HG03558 (cell line): Measurements from ENCODE around the gene ARPC1A.
"Not testable (repeated sequence)": the region's sequence is repeated elsewhere in the genome, so short reads cannot be mapped to it uniquely, and the experiment has no call there.

Experiments
- ATAC-seq: cut with Tn5 transposase; IDR thresholded peaks from one replicate; pipeline ENCODE4 v1.9.1; 2021; ENCODE audit warnings: moderate number of reproducible peaks; ENCODE audit not compliant: unreplicated experiment; ENCODE audit errors: extremely low read depth

The ARPC1A gene

DNA sequence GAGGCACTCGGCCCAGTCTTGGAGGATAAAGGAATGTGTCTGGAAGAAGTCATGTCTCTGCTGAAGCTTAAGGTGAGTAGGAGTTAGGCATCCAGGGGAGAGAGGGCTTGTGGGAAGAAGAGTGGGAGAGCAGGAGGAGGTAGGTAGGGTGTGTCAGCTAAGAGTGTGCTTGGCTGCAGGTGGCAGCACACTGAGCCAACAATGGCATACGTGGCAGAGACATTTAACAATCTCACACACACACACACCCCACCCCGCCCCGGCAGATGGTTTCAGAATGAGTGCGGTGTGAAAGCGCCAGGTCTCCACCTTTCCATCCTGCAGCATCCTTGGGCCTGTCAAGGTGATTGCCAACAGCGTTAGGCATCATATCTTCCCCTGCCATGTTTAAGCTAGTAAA, 11.2 kb upstream of the ARPC1A start:
- no peak for ATAC-seq

DNA sequence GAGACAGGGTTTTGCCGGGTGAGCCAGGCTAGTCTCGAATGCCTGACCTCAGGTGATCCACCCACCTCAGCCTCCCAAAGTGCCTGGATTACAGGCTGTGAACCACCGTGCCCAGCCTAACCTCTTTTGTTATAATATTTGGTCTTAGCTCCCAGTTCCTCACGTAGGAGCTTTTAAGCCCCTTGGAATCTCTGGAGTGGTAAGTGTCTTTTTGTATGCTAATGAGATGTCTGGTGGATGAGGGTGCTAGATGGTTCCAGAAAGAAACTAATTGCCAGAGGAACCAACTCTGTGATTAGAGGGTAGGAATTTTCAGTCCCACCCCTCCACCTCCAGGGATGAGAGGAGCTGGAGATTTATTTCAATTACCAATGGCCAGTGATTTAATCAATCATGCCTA, 5.3 kb upstream of the ARPC1A start:
- ATAC-seq = no peak

DNA sequence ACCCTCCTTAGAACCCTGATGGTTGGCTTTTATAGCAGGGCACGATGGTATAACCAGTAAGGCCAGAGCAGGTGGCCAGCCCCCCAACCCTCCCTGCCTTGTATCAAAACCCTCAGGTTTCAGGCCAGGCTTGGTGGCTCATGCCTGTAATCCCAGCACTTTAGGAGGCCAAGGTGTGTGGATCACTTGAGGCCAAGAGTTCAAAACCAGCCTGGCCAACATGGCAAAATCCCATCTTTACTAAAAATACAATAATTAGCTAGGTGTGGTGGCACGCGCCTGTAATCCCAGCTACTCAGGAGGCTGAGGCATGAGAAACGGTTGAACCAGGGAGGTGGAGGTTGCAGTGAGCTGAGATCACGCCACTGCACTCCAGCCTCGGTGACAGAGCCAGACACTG, 3.0 kb upstream of the ARPC1A start:
- not testable (repeated sequence) for ATAC-seq

DNA sequence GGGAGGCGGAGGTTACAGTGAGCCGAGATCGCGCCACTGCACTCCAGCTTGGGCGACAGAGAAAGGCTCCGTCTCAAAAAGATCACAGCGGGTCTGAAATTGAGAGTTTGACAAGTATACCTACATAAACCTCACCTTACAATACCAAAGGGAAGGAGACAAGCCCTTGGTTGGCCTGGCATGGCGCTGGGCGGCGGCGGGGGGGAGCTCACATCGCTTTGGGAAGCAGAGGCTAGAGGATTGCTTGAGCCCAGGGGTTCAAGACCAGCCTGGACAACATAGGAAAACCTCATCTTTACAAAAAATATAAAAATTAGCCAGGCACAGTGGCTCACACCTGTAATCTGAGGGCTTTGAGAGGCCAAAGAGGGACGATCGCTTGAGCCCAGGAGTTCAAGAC, 1.1 kb upstream of the ARPC1A start:
- ATAC-seq = no peak

DNA sequence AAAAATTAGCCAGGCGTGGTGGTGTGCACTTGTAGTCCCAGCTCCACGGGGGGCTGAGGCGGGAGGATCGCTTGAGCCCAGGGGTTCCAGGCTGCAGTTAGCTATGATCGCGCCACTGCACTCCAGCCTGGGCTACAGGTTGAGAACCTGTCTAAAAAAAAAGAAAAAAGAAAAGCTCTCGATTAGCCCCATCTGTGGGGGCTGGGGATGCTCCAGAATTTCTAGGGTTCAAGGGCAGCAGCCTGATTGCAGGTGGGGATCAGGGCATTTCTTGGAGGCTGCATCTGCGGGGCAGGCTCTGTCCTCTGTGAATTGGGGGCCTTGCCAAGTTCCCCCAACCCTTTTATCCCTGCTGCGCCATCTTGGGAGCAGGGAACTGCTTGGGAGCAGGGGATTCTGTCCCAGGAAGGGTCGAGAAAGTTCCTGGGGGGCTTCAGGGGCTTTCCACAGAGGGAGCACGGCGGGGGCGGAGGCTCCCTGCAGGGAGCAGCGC, 651 bp upstream of the ARPC1A start:
- no peak for ATAC-seq

DNA sequence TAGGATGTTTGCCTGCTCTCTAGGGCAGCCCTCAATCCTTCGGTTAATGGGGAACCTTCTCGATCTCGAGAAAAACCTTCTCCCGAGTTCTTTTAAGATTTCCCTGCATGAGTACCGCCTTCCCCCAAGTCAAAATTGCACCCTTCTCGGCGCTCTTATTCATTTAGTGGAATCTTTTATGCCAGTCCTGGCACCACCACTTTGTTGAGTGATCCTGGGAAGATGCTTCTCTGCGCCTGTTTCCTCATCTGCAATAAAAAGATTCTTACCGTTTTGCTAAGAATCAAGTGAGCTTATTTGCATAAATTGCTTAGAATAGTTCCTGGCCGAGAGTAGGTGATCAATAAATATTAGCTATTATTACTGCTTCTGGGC, 697 bp downstream of the ARPC1A start:
- no peak for ATAC-seq

DNA sequence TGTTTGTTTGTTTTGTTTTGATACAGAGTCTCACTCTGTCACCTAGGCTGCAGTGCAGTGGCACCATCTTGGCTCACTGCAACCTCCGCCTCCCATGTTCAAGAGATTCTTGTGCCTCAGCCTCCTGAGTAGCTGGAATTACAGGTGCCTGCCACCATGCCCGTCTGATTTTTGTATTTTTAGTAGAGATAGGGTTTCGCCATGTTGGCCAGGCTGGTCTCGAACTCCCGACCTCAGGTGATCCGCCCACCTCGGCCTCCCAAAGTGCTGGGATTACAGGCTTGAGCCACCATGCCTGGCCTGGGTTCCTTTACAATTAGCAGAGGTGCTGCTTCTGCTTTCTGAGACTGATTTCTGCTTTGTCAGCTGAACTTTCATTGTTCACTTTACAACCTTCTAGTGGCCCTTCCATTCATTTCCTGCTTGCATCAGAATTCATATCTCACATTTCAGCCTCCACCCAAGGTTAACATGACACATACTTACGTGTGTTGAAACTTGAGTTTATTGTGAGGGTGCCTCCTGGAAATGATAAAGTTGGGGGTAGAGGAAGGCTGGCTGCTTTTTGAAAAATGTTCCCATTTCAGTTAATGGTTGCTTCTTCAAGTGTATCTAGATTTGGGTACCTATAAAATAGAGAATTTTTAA, 4.7 kb downstream of the ARPC1A start:
- ATAC-seq = not testable (repeated sequence)

DNA sequence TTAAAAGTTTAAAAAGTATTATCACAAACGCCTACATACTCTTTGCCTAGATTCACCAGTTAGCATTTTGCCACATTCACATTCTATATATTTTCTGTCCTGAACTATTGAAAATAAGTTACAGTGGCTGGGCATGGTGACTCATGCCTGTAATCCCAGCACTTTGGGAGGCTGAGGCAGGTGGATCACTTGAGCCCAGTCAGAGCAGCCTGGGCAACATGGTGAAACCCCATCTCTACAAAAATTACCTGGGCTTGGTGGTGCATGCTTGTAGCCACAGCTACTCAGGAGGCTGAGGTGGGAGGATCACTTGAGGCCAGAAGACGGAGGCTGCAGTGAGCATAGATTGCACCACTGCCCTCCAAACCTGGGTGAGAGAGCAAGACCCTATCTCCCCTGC, 5.3 kb downstream of the ARPC1A start:
- ATAC-seq = no peak

DNA sequence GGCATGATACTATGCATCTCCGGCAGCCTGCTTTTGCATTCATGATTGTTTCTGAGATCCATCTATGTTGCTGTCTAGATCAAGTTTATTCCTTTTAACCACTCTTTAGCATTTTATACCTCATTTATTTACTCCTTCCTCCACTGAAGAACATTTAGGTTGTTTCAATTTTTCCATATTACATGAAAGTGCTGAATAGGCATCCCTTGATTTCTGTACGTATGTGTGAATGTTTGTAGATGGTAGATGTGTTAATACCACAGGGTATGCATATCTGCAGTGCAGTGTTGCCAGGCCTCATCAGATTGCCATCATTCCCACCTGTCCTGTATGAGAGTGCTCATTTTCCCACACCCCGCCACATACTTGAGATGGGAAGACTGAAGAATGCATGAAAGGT, 13.9 kb downstream of the ARPC1A start:
- ATAC-seq = no peak

DNA sequence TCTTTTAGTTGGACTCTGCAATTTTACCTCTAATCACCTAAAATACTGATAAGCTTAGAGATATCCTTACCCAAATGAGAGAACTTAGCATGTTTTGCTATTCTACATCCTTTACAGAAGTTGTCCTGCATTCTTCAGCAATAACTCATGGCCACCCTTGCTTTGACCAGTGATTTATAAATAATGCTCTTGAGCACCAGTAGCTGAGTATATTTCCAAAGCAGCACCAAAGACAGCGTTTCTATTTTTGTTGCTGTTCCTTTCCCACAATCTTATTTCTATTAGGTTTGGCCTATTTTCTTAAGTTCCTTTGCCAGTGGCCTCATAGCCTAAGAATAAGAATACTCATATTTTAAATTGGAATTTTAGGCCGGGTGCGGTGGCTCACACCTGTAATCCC, 15.0 kb downstream of the ARPC1A start:
- no peak for ATAC-seq

DNA sequence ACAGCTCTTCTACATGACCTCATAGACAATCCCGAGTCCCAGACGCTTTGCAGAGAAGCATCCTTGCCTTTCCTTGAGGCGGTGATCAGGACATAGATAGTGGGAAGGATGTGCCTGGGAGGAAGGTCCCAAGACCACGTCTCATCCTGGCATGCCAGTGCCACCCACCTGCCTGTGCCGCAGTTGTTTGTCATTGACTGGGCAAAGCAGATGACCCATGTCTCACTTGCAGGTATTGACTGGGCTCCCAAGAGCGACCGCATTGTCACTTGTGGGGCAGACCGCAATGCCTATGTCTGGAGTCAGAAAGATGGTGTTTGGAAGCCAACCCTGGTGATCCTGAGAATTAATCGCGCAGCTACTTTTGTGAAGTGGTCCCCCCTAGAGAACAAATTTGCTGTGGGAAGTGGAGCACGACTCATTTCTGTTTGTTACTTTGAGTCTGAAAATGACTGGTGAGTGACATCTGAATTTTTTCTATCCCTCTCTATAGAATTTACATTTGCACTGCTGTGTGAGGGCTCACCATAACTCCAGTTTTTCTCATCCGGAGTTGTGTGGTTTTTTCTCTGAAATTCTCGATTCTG, 18.5 kb downstream of the ARPC1A start:
- no peak for ATAC-seq

DNA sequence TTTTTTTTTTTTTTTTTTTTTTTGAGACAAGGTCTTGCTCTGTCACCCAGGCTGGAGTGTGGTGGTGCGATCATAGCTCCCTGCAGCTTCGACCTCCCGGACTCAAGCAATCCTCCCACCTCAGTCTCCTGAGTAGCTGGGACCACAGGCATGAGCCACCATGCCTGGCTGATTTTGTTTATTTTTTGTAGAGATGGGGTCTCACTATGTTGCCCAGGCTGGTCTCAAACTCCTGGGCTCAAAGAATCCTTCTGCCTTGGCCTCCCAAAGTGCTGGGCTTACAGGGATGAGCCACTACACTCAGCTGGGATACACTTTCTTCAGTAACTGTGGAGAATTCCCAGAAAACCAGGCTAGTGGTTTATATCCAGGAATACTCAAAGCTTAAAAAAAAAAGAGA, 24.9 kb downstream of the ARPC1A start:
- ATAC-seq = not testable (repeated sequence)

DNA sequence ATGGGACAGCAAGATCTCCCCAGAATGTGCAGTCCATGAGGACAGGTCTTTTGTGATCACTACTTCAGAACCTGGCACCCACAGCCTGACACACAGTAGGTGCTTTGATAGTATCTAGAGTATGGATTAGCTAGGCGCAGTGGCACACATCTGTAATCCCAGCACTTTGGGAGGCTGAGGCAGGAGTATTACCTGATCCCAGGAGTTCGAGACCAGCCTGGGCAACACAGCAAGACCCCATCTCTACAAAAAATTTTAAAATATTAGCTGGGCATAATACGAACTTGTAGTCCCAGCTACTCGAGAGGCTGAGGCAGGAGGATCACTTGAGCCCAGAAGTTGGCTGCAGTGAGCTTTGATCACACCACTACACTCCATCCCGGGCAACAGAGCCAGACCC, 26.5 kb downstream of the ARPC1A start:
- no peak for ATAC-seq

DNA sequence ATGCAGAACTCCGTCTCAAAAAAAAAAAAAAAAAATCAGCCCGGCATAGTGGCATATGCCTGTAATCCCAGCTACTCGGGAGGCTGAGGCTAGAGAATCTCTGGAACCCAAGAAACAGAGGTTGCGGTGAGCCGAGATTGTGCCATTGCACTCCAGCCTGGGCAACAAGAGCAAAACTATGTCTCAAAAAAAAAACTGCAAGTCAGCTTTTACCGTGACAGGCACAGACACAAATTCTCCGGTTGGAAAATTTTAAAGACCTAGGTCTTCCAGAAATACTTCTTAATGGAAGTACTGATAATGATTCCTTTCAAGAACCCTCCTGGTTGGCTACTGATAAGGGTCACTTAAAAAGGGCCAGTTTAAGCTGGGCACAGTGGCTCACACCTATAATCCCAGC, 29.4 kb downstream of the ARPC1A start:
- ATAC-seq = no peak

DNA sequence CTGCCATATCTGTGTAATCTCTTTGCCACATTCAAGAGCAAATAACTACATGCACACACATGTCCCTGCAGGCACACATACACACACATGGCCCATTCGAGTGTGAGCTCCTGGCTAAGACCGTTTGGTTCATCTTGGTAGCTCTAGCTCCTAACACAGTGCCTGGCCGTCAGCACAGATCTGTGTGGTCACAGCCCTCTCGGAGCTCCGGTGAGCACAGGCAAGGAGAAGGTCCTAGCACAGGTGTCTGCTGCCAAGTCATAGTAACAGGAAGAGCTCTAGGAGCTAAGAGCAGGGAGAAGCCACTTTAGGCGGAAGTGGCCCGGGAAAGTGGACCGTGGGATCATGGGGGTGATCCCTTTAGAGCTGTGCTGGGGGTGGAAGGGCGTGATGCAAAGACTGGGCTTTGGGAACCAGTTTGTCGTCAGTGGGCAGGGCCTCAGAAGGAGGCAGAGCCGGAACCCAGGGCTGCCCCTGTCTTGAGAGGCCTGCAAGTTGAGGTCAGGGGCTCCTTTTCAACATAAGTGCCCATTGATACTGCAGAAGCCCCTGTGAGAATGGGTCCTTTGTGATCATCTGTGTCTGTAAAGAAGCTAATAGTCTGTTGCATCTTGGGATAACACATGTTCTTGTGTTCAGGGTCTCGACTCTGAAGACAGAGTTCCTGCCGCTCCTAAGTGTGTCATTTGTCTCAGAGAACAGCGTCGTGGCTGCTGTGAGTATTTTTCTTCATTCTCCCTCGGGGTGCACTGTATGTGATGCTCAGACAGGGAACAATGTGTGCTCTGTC, 32.2 kb downstream of the ARPC1A start:
- no peak for ATAC-seq

DNA sequence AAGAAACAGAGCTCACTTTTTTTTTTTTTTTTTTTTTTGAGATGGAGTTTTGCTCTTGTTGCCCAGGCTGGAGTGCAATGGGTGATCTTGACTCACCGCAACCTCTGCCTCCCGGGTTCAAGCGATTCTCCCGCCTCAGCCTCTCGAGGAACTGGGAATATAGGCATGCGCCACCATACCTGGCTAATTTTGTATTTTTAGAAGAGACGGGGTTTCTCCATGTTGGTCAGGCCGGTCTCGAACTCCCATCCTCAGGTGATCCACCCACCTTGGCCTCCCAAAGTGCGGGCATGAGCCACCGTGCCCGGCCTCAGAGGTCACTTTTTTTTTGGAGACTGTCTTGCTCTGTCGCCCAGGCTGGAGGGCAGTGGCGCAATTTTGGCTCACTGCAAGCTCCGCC, 32.8 kb downstream of the ARPC1A start:
- not testable (repeated sequence) for ATAC-seq

DNA sequence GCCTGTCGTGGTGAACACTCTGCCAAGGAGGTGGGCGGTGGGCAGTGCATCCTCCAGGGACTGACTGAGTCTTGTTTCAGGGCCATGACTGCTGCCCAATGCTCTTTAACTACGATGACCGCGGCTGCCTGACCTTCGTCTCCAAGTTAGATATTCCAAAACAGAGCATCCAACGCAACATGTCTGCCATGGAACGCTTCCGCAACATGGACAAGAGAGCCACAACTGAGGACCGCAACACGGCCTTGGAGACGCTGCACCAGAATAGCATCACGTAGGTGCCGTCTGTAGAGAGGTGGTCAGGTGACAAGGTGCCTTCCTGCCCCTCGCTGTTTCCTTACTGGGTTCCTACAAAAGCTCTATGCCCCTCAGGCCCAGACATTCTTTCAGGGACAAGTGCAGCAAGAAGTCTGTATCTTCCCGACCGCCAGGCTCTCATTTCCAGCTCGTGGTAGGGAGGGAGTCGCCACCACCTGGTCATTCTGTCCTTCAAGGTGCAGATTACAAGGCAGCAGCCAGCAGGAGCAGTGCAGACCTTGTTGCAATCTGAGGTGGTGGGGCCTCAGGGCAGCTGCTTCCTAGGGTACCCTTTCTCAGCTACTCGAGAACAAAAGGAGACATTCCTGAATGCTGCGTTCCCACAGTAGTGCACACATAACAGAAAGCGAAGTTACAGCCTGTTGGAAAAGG, 33.9 kb downstream of the ARPC1A start:
- no peak for ATAC-seq

DNA sequence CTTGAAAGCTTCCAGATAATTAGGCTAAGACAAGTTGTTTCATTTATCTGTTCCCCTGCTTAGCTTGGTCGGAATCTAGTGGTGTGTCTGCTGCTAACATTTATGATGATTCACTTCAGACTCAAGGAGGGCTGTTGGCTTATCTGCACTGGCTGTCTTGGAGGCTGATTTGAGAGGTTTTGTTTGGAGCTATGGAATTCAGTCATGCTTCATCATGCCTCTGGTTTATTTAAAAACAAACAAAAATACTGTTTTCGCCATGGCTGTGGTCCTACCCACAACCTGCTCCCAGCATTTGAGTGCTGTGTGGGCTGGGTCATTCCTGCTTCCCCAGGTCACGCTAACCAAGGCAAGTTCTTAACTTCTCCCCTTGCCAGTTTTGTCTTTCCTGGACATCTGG, 37.1 kb downstream of the ARPC1A start:
- ATAC-seq = no peak

DNA sequence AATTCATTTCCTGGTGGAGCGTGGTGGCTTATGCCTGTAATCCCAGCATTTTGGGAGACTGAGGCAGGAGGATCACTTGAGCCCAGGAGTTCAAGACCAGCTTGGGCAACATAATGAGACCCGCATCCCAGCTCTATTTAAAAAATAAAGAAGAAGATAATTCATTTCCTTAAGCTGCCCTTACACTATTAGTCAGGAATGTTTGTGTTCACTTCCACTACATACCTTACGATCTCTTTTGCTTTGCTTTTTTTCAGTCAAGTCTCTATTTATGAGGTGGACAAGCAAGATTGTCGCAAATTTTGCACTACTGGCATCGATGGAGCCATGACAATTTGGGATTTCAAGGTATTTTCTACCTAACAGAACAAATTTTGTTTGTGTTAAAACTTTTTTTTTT, 37.6 kb downstream of the ARPC1A start:
- no peak for ATAC-seq

DNA sequence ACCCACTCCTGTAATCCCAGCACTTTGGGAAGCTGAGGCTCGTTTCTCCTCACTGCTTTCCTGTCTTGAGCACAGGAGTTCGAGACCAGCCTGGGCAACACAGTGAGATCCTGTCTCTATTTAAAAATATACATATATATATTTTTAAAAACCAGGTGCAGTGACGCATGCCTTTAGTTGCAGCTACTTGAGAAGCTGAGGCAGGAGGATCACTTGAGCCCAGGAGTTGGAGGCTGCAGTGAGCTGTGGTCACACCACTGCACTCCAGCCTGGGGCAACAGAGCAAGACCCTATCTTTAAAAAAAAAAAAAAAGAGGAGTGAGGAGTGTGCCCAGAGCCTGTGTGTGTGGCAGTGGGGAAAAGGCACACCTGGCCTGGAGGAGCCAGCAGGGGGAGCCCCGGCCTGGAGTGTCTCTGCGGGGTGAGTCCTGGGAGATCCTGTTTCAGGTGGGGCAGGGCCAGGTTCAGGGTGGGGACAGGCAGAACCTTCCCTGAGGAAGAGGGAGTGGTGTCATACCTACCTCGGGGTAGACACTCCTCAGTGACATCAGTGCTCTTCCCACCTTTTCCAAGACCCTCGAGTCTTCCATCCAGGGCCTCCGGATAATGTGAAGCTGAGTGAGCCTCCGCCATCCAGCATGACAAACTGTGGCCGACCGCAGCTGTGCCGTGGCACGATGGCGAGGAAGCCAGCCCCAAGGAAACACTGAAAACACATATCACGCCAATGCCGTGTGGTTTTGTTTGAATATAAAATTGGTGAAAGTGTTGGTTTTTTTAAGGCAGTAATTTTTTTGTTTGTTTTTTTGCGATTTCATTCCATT, 39.8 kb downstream of the ARPC1A start:
- no peak for ATAC-seq
